Activated CD8-positive, alpha-beta memory T cell treated with anti-CD3 and anti-CD28 coated beads, Interleukin-2, amount 50 U/mL, for 24 hours (primary cell): ENCODE measurements around the gene ALG8.
"Not testable (repeated sequence)": the region's sequence is repeated elsewhere in the genome, so short reads cannot be mapped to it uniquely, and the experiment has no call there.

Experiments
- DNase-seq: peaks from one replicate; pipeline ENCODE4 v3.0.0-alpha.2; 2020; ENCODE audit errors: extremely low read depth

The ALG8 gene

GRCh38 chr11:78139422-78140391 lies at the start of gene ALG8:
Gene ALG8 (minus strand): TSS chr11:78139626. CDS start chr11:78139588, 38 bp downstream.
- peak; percentile 91 for DNase-seq

GRCh38 chr11:78188286-78189173 lies 49.1 kb upstream of the ALG8 start, which contains the start of the genes KCTD21 and USP35:
Gene KCTD21 (minus strand): TSS chr11:78188626. CDS start chr11:78174554, 14,072 bp downstream.
Gene USP35 (plus strand): TSS chr11:78188919. CDS start chr11:78196246, 7,327 bp downstream.
- DNase-seq: peak; percentile 75

- DNase-seq: peak; percentile 43
Measured at GRCh38 chr11:78187366-78188285, 48.2 kb upstream of the ALG8 start.

- DNase-seq: no peak
Measured at GRCh38 chr11:78181185-78181584, 41.8 kb upstream of the ALG8 start.

- no peak for DNase-seq
Measured at GRCh38 chr11:78180751-78181150, 41.3 kb upstream of the ALG8 start.

- no peak for DNase-seq
Measured at GRCh38 chr11:78179459-78180071, 40.1 kb upstream of the ALG8 start.

GRCh38 chr11:78177216-78177615 lies 37.8 kb upstream of the ALG8 start:
- DNase-seq: no peak

- no peak for DNase-seq
Measured at GRCh38 chr11:78176605-78177141, 37.2 kb upstream of the ALG8 start.

GRCh38 chr11:78175862-78176261 lies 36.4 kb upstream of the ALG8 start:
- DNase-seq: not testable (repeated sequence)

- DNase-seq: no peak
Measured at GRCh38 chr11:78171951-78172350, 32.5 kb upstream of the ALG8 start.

- DNase-seq: no peak
Measured at GRCh38 chr11:78170874-78171549, 31.6 kb upstream of the ALG8 start.

GRCh38 chr11:78170413-78170812 lies 31.0 kb upstream of the ALG8 start:
- no peak for DNase-seq

GRCh38 chr11:78168539-78169477 lies 29.4 kb upstream of the ALG8 start:
- no peak for DNase-seq

- DNase-seq: no peak
Measured at GRCh38 chr11:78166855-78167469, 27.5 kb upstream of the ALG8 start.

- DNase-seq: no peak
Measured at GRCh38 chr11:78164471-78164870, 25.0 kb upstream of the ALG8 start.

- no peak for DNase-seq
Measured at GRCh38 chr11:78163828-78164227, 24.4 kb upstream of the ALG8 start.

GRCh38 chr11:78161962-78162371 lies 22.5 kb upstream of the ALG8 start:
- DNase-seq: no peak

GRCh38 chr11:78161346-78161745 lies 21.9 kb upstream of the ALG8 start:
- no peak for DNase-seq
